Measurements from ENCODE around the gene ATXN1. TPM values are rescaled to one million over a fixed set of nuclear protein-coding genes. Genes with fewer than 3 reads are reported as not detected.

ATXN1 gene
- total RNA-seq, 1 experiment from 2014 or later: 8.1 TPM

GRCh38 chr6:16415677-16416076 is 345.6 kb downstream of the ATXN1 start:
- Mint-ChIP-seq H3K9me3 (no peaks in the 10 kb centered on the region), H3K27me3 (ENCODE audit: low read depth) (no peaks in the 10 kb centered on the region), H3K4me3 (no peak overlapping the region), H3K27ac (no peak overlapping the region), H3K4me1 (peaks cover 12% of the 10 kb centered on the region), H3K36me3 (no peaks in the 10 kb centered on the region)
- TF ChIP-seq, protein P1, sequence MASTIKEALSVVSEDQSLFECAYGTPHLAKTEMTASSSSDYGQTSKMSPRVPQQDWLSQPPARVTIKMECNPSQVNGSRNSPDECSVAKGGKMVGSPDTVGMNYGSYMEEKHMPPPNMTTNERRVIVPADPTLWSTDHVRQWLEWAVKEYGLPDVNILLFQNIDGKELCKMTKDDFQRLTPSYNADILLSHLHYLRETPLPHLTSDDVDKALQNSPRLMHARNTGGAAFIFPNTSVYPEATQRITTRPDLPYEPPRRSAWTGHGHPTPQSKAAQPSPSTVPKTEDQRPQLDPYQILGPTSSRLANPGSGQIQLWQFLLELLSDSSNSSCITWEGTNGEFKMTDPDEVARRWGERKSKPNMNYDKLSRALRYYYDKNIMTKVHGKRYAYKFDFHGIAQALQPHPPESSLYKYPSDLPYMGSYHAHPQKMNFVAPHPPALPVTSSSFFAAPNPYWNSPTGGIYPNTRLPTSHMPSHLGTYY (CRISPR knock-in tag; IDR thresholded peaks at IDR 0.05): no peak
- no peak for TF ChIP-seq SMAD3 (CRISPR knock-in tag; IDR thresholded peaks at IDR 0.05; ENCODE audit: borderline replicate concordance)
- ATAC-seq (no peak), DNase-seq (ENCODE audit: low spot score) (no peak)
- ChIA-PET CTCF (interaction anchor here (0.7 to 1.2 kb wide), 2 partner anchors 97 to 98 kb away, joined by 3 read pairs; no protein-coding TSS in a partner anchor), POLR2A (no interaction called here)

GRCh38 chr6:16414205-16414604 is 347.1 kb downstream of the ATXN1 start:
- no peak for ATAC-seq
- H3K4me1 Mint-ChIP-seq: no peaks in the 10 kb centered on the region
- TF ChIP-seq OVOL2 (CRISPR knock-in tag; IDR thresholded peaks at IDR 0.05; ENCODE audit: borderline replicate concordance) (no peak), ZNF671 (CRISPR knock-in tag; IDR thresholded peaks at IDR 0.05) (no peak), FOXP4 (CRISPR knock-in tag; IDR thresholded peaks at IDR 0.05) (no peak), ZNF317 (CRISPR knock-in tag; IDR thresholded peaks at IDR 0.05; ENCODE audit: borderline replicate concordance, low read depth) (no peak), SMAD4 (CRISPR knock-in tag; IDR thresholded peaks at IDR 0.05) (no peak), ZMAT4 (CRISPR knock-in tag; IDR thresholded peaks at IDR 0.05) (no peak), HMGA2 (CRISPR knock-in tag; IDR thresholded peaks at IDR 0.05) (no peak)
- no peak for DNase-seq (ENCODE audit: low spot score)
- no peaks in the 10 kb centered on the region for H3K27me3 Mint-ChIP-seq (ENCODE audit: low read depth)
- no peaks in the 10 kb centered on the region for H3K36me3 Mint-ChIP-seq
- ChIA-PET CTCF (no interaction called here), POLR2A (no interaction called here)
- no peak overlapping the region for H3K4me3 Mint-ChIP-seq
- H3K9me3 Mint-ChIP-seq: no peaks in the 10 kb centered on the region
- no peak overlapping the region for H3K27ac Mint-ChIP-seq

GRCh38 chr6:16413399-16413798 is 347.9 kb downstream of the ATXN1 start:
- POLR2A ChIA-PET: no interaction called here
- Mint-ChIP-seq H3K4me3 (no peak overlapping the region), H3K36me3 (no peaks in the 10 kb centered on the region), H3K4me1 (no peaks in the 10 kb centered on the region), H3K27ac (no peak overlapping the region), H3K9me3 (no peaks in the 10 kb centered on the region), H3K27me3 (ENCODE audit: low read depth) (no peaks in the 10 kb centered on the region)
- ATAC-seq: no peak
- CTCF ChIA-PET: no interaction called here
- no peak for DNase-seq (ENCODE audit: low spot score)
- TF ChIP-seq HMGXB4 (CRISPR knock-in tag; IDR thresholded peaks at IDR 0.05) (no peak), CBFB (CRISPR knock-in tag; IDR thresholded peaks at IDR 0.05; ENCODE audit: low read depth) (no peak), FOXJ3 (CRISPR knock-in tag; IDR thresholded peaks at IDR 0.05; ENCODE audit: borderline replicate concordance) (no peak), TP53 (CRISPR knock-in tag; IDR thresholded peaks at IDR 0.05) (no peak), CREB1 (CRISPR knock-in tag; IDR thresholded peaks at IDR 0.05) (no peak), ZNF416 (CRISPR knock-in tag; IDR thresholded peaks at IDR 0.05) (no peak), GABPB1 (CRISPR knock-in tag; IDR thresholded peaks at IDR 0.05) (no peak), ZNF121 (CRISPR knock-in tag; IDR thresholded peaks at IDR 0.05) (no peak), ZNF425 (CRISPR knock-in tag; conservative IDR thresholded peaks at IDR 0.05) (no peak), ZNF317 (CRISPR knock-in tag; IDR thresholded peaks at IDR 0.05; ENCODE audit: borderline replicate concordance, low read depth) (no peak)
- TF ChIP-seq, protein P2, sequence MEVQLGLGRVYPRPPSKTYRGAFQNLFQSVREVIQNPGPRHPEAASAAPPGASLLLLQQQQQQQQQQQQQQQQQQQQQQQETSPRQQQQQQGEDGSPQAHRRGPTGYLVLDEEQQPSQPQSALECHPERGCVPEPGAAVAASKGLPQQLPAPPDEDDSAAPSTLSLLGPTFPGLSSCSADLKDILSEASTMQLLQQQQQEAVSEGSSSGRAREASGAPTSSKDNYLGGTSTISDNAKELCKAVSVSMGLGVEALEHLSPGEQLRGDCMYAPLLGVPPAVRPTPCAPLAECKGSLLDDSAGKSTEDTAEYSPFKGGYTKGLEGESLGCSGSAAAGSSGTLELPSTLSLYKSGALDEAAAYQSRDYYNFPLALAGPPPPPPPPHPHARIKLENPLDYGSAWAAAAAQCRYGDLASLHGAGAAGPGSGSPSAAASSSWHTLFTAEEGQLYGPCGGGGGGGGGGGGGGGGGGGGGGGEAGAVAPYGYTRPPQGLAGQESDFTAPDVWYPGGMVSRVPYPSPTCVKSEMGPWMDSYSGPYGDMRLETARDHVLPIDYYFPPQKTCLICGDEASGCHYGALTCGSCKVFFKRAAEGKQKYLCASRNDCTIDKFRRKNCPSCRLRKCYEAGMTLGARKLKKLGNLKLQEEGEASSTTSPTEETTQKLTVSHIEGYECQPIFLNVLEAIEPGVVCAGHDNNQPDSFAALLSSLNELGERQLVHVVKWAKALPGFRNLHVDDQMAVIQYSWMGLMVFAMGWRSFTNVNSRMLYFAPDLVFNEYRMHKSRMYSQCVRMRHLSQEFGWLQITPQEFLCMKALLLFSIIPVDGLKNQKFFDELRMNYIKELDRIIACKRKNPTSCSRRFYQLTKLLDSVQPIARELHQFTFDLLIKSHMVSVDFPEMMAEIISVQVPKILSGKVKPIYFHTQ (CRISPR knock-in tag; IDR thresholded peaks at IDR 0.05): no peak
- TF ChIP-seq, protein P1 (CRISPR knock-in tag; IDR thresholded peaks at IDR 0.05): no peak
- TF ChIP-seq, protein P3, sequence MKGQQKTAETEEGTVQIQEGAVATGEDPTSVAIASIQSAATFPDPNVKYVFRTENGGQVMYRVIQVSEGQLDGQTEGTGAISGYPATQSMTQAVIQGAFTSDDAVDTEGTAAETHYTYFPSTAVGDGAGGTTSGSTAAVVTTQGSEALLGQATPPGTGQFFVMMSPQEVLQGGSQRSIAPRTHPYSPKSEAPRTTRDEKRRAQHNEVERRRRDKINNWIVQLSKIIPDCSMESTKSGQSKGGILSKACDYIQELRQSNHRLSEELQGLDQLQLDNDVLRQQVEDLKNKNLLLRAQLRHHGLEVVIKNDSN (CRISPR knock-in tag; IDR thresholded peaks at IDR 0.05): no peak

Data from WTC11 (cell line).